Nephron (organoid): ENCODE results near the gene FUNDC2.

Experiments
- H3K27ac Mint-ChIP-seq, 3 experiments: 2 replicates each; pipeline ENCODE4 v1.8.0; 2020; ENCODE audit warnings: mixed read lengths in 3 of 3, mild to moderate bottlenecking in 2 of 3, moderate library complexity in 1 of 3
- H3K27me3 Mint-ChIP-seq: 2 replicates; pipeline ENCODE4 v1.8.0; 2021; ENCODE audit warnings: low read depth, mild to moderate bottlenecking, moderate library complexity, mixed read lengths
- H3K36me3 Mint-ChIP-seq: 2 replicates; pipeline ENCODE4 v1.8.0; 2020; ENCODE audit warnings: low read depth, mixed read lengths
- H3K4me1 Mint-ChIP-seq: 2 replicates; pipeline ENCODE4 v1.8.0; 2020; ENCODE audit warnings: mixed read lengths
- H3K4me3 Mint-ChIP-seq, 3 experiments: 2 replicates each; pipeline ENCODE4 v1.8.0; 2020; ENCODE audit warnings: mild to moderate bottlenecking in 3 of 3, mixed read lengths in 3 of 3, moderate library complexity in 2 of 3
- H3K9me3 Mint-ChIP-seq: 2 replicates; pipeline ENCODE4 v1.8.0; 2020; ENCODE audit warnings: mixed read lengths
- CTCF ChIP-seq, 3 experiments: fragments of 200-600 bp; sonication (generic); IDR thresholded peaks; one replicate each; pipeline ENCODE4 v1.5.0; 2021; ENCODE audit warnings: antibody characterized with exemption in 3 of 3; ENCODE audit not compliant: unreplicated experiment in 3 of 3

The FUNDC2 gene

GRCh38 chrX:155068165-155068564 lies 41.5 kb downstream of the FUNDC2 start:
- Mint-ChIP-seq H3K4me3 (peak overlapping the region in 2 of 3 experiments; percentile 36 to 64), H3K27ac (no peak overlapping the region), H3K27me3 (no peaks in the 10 kb centered on the region), H3K36me3 (peaks cover 3% of the 10 kb centered on the region), H3K4me1 (peaks cover 13% of the 10 kb centered on the region), H3K9me3 (peaks cover 7% of the 10 kb centered on the region)
- TF ChIP-seq CTCF (IDR thresholded peaks at IDR 0.05; ENCODE audit: unreplicated experiment in 3 of 3): no peak

- Mint-ChIP-seq H3K9me3 (peaks cover 7% of the 10 kb centered on the region), H3K4me3 (peak overlapping the region; percentile 73 to 85 (median 83)), H3K36me3 (peaks cover 14% of the 10 kb centered on the region), H3K27me3 (no peaks in the 10 kb centered on the region), H3K27ac (no peak overlapping the region), H3K4me1 (peaks cover 22% of the 10 kb centered on the region)
- no peak for TF ChIP-seq CTCF (IDR thresholded peaks at IDR 0.05; ENCODE audit: unreplicated experiment in 3 of 3)
Measured at GRCh38 chrX:155069414-155069813, 42.8 kb downstream of the FUNDC2 start.

- Mint-ChIP-seq H3K4me1 (peaks cover 22% of the 10 kb centered on the region), H3K4me3 (peak overlapping the region; percentile 73 to 85 (median 83)), H3K27ac (peak overlapping the region; percentile 54 to 63 (median 56)), H3K36me3 (peaks cover 14% of the 10 kb centered on the region), H3K9me3 (peaks cover 7% of the 10 kb centered on the region), H3K27me3 (no peaks in the 10 kb centered on the region)
- no peak for TF ChIP-seq CTCF (IDR thresholded peaks at IDR 0.05; ENCODE audit: unreplicated experiment in 3 of 3)
Measured at GRCh38 chrX:155070038-155070437, 43.4 kb downstream of the FUNDC2 start.

- H3K4me3 Mint-ChIP-seq: peak overlapping the region; percentile 73 to 85 (median 83)
- no peak for TF ChIP-seq CTCF (IDR thresholded peaks at IDR 0.05; ENCODE audit: unreplicated experiment in 3 of 3)
- H3K27me3 Mint-ChIP-seq: no peaks in the 10 kb centered on the region
- peak overlapping the region; percentile 54 to 63 (median 56) for H3K27ac Mint-ChIP-seq
- peaks cover 22% of the 10 kb centered on the region for H3K4me1 Mint-ChIP-seq
- peaks cover 7% of the 10 kb centered on the region for H3K9me3 Mint-ChIP-seq
- H3K36me3 Mint-ChIP-seq: peaks cover 20% of the 10 kb centered on the region
Measured at GRCh38 chrX:155070663-155070974, 44.0 kb downstream of the FUNDC2 start.

GRCh38 chrX:155070975-155071693 lies 44.5 kb downstream of the FUNDC2 start, which contains the start of the genes BRCC3, CMC4 and MTCP1:
Gene BRCC3, plus strand, starts transcription at chrX:155071508. Its CDS starts 20 bp downstream, at chrX:155071528.
Gene CMC4, minus strand, starts transcription at chrX:155071136. Its CDS starts 7,113 bp downstream, at chrX:155064023.
Gene MTCP1, minus strand, starts transcription at chrX:155071136. Its CDS starts 5,126 bp downstream, at chrX:155066010.
- H3K27ac Mint-ChIP-seq: peak within 1 kb of the TSS; percentile 58 to 93 (median 91)
- H3K36me3 Mint-ChIP-seq: peaks cover 24% of the 10 kb centered on the region
- peak within 1 kb of the TSS; percentile 94 to 95 (median 94) for H3K4me3 Mint-ChIP-seq
- no peak for TF ChIP-seq CTCF (IDR thresholded peaks at IDR 0.05; ENCODE audit: unreplicated experiment in 3 of 3)
- peaks cover 22% of the 10 kb centered on the region for H3K4me1 Mint-ChIP-seq
- H3K9me3 Mint-ChIP-seq: peaks cover 7% of the 10 kb centered on the region
- no peaks in the 10 kb centered on the region for H3K27me3 Mint-ChIP-seq
